ENCODE results near the gene CELF2. TPM values are rescaled to one million over a fixed set of nuclear protein-coding genes. Genes with fewer than 3 reads are reported as not detected.
"Not testable (repeated sequence)": the region's sequence is repeated elsewhere in the genome, so short reads cannot be mapped to it uniquely, and the experiment has no call there.

Gene CELF2
- polyA plus RNA-seq, 1 donor from 2014 or later, result 142 TPM

DNA sequence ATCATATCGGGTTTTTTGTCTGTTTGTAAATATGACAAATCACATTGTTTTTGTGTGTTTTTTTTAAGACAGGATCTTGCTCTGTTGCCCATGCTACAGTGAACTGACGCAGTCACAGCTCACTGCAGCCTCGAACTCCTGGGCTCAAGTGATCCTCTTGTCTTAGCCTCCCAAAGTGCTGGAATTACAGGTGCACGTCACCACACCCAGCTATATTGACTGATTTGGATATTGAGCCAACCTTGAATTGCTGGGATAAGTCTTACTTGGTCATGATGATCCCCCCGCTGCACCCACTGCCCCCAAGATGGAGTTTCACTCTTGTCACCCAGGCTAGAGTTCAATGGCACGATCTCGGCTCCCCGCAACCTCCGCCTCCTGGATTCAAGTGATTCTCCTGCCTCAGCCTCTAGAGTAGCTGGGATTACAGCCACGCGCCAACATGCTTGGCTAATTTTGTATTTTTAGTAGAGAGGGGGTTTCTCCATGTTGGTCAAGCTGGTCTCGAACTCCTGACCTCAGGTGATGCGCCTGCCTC lies 167.5 kb downstream of the CELF2 start:
- H3K9me3 Mint-ChIP-seq, H3K27me3 Mint-ChIP-seq: not testable (repeated sequence)
- H3K4me1 Mint-ChIP-seq, result peaks cover 62 to 82% (median 75%) of the 10 kb centered on the region in 3 donors
- H3K4me3 Mint-ChIP-seq, result peak overlapping the region in 3 of 4 donors; percentile 66 to 70 (median 67)
- H3K27ac Mint-ChIP-seq, result peak overlapping the region in 1 of 3 donors; percentile 93
- H3K36me3 Mint-ChIP-seq, result peaks cover 20% of the 10 kb centered on the region

DNA sequence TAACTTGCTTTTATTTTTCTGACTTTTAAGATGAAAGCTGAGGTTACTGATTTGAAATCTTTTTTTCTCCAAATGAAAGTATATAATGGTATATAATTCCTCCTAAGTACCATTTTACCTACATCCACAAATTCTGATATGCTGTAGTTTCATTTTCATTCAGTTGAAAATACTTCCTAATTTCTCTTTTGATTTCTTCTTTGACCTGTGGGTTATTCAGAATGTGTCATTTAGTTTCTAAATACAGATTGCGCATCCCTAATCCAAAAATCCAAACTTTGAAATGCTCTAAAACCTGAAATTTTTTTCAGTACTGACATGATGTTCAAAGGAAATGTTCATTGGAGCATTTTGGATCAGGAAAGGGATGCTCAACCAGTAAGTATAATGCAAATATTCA lies 168.7 kb downstream of the CELF2 start:
- peaks cover 68 to 83% (median 77%) of the 10 kb centered on the region in 3 donors for H3K4me1 Mint-ChIP-seq
- peak overlapping the region; percentile 79 to 93 (median 85) for H3K27ac Mint-ChIP-seq
- H3K9me3 Mint-ChIP-seq, result peaks cover 0 to 8% (median 6%) of the 10 kb centered on the region in 3 donors
- peaks cover 20% of the 10 kb centered on the region for H3K36me3 Mint-ChIP-seq
- no peaks in the 10 kb centered on the region for H3K27me3 Mint-ChIP-seq
- peak overlapping the region; percentile 1 to 81 (median 42) for H3K4me3 Mint-ChIP-seq

GRCh38 chr10:11189582-11190376 lies 172.1 kb downstream of the CELF2 start:
- Mint-ChIP-seq H3K36me3 (peaks cover 16% of the 10 kb centered on the region), H3K9me3 (peaks cover 0 to 8% (median 6%) of the 10 kb centered on the region in 3 donors), H3K4me3 (peak overlapping the region in 1 of 4 donors; percentile 71), H3K27me3 (no peaks in the 10 kb centered on the region), H3K4me1 (peaks cover 60 to 79% (median 61%) of the 10 kb centered on the region in 3 donors), H3K27ac (peak overlapping the region; percentile 54 to 67 (median 64))

DNA sequence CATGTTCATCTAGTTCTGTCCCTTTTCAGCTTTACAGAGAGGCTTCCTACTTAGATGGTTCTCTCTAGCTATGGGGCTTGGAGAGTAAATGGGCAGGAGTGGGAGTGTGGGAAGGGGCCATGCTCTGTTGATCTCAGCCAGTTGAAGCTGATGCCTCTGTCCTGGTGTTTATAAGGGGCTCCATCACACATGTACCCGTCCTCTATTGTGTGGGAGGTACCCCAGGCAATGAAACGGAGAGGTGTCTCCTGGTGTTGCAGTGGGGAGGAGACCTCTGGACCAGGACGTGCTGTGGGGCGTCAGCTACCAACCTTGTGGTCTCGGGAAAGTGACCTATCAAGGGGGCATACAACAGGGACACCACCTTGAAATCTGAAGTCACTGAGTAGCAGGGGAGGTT lies 173.5 kb downstream of the CELF2 start:
- Mint-ChIP-seq H3K27ac (peak overlapping the region in 2 of 3 donors; percentile 18 to 55), H3K36me3 (peaks cover 12% of the 10 kb centered on the region), H3K9me3 (no peaks in the 10 kb centered on the region), H3K4me1 (peaks cover 67 to 85% (median 68%) of the 10 kb centered on the region in 3 donors), H3K4me3 (peak overlapping the region in 3 of 4 donors; percentile 9 to 81 (median 68)), H3K27me3 (no peaks in the 10 kb centered on the region)

- no peaks in the 10 kb centered on the region for H3K27me3 Mint-ChIP-seq
- no peaks in the 10 kb centered on the region for H3K9me3 Mint-ChIP-seq
- H3K4me1 Mint-ChIP-seq, result peaks cover 64 to 85% (median 64%) of the 10 kb centered on the region in 3 donors
- H3K36me3 Mint-ChIP-seq, result peaks cover 8% of the 10 kb centered on the region
- H3K27ac Mint-ChIP-seq, result peak overlapping the region in 2 of 3 donors; percentile 55 to 78
- H3K4me3 Mint-ChIP-seq, result peak overlapping the region in 1 of 4 donors; percentile 81
These were observed 174.0 kb downstream of the CELF2 start for GRCh38 chr10:11191678-11192077.

DNA sequence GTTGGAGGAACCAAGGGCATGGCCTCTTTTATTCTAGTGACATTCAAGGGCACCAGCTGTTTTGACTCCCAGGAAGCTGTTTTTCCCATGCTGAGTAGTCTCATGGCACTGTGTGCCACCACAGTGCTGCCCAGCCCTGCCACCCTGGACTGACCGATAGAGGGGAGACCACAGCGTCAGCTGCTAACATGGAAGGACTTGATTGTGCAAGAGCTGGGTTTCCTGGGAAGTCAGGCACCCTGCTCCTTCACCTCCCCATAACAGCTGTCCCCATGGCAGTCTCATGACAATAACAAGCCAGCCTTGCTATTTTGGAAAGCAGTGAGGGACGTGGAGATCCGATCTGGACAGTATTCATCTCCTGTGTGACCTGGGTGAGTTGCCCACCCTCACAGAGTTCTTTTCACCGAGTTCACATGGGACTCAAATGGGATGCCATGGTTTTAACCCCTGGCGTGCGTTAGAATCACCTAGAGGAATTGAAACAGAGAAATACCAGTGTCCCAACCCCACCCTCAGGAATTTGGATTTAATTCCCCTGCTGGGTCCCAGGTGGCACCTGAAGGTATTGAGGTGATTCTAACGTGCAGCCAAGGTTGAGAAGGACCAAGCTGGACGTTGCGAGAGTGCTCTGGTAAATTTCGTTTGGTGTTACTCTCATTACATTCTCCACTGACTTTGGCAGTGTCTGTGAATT lies 174.8 kb downstream of the CELF2 start:
- H3K36me3 Mint-ChIP-seq, result peaks cover 10% of the 10 kb centered on the region
- peak overlapping the region in 1 of 4 donors; percentile 67 for H3K4me3 Mint-ChIP-seq
- peaks cover 62 to 85% (median 64%) of the 10 kb centered on the region in 3 donors for H3K4me1 Mint-ChIP-seq
- peak overlapping the region; percentile 60 to 85 (median 78) for H3K27ac Mint-ChIP-seq
- no peaks in the 10 kb centered on the region for H3K27me3 Mint-ChIP-seq
- H3K9me3 Mint-ChIP-seq, result no peaks in the 10 kb centered on the region

GRCh38 chr10:11193001-11193551 lies 175.4 kb downstream of the CELF2 start:
- Mint-ChIP-seq H3K4me3 (peak overlapping the region in 2 of 4 donors; percentile 44 to 67), H3K4me1 (peaks cover 63 to 87% (median 67%) of the 10 kb centered on the region in 3 donors), H3K36me3 (peaks cover 10% of the 10 kb centered on the region), H3K27ac (peak overlapping the region; percentile 28 to 85 (median 60)), H3K27me3 (no peaks in the 10 kb centered on the region), H3K9me3 (no peaks in the 10 kb centered on the region)

- Mint-ChIP-seq H3K27ac (peak overlapping the region; percentile 91 to 94 (median 94)), H3K27me3 (no peaks in the 10 kb centered on the region), H3K9me3 (no peaks in the 10 kb centered on the region), H3K4me3 (peak overlapping the region in 3 of 4 donors; percentile 56 to 69 (median 68)), H3K36me3 (peaks cover 6% of the 10 kb centered on the region), H3K4me1 (peaks cover 64 to 88% (median 68%) of the 10 kb centered on the region in 3 donors)
These were observed 177.4 kb downstream of the CELF2 start for GRCh38 chr10:11194859-11195586.

DNA sequence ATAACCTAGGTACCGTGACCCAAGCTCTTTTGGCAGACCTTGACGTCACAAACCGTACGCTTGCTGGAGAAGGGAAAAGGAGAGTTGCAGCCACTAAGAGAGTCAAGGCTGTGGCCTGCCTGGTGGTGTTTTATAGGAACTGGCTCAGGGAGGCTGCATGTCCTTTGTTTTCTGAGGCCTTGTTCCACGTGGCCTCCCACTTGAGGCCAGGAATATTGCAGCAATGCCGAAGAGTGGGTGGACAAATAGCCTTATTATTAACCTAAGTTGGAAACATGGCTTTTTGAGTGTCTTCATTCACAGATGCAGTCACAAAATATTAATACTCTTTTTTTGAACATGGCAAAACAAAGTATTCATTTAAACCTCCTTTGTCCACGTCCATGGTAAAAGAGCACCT lies 178.0 kb downstream of the CELF2 start:
- Mint-ChIP-seq H3K36me3 (peaks cover 6% of the 10 kb centered on the region), H3K4me3 (peak overlapping the region in 2 of 4 donors; percentile 56 to 68), H3K27me3 (no peaks in the 10 kb centered on the region), H3K9me3 (no peaks in the 10 kb centered on the region), H3K4me1 (peaks cover 65 to 90% (median 67%) of the 10 kb centered on the region in 3 donors), H3K27ac (peak overlapping the region; percentile 91 to 94 (median 94))

DNA sequence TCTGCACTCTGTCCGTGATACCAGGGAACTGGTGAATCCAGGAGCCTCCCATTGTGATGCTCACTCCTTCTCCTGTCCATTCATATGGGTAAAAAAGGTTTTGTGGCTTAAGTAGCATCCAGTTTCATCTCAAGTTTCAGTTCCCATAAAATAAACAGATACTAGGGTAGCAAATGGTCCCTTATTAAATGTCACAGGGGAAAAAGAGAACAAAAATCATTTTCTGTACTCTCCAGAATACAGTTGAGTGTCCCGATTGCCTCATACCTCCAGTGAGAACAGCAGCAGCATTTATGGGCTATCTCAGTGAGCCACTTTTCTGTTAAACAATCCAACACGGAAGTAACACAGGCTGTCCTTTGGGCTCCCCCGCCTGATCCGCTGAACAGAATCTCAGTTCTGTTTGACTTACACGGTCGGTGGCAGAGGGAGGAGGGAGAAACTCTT lies 179.6 kb downstream of the CELF2 start:
- Mint-ChIP-seq H3K27ac (peak overlapping the region; percentile 46 to 94 (median 89)), H3K27me3 (no peaks in the 10 kb centered on the region), H3K9me3 (peaks cover 0 to 2% (median 0%) of the 10 kb centered on the region in 3 donors), H3K4me3 (peak overlapping the region; percentile 7 to 95 (median 76)), H3K4me1 (peaks cover 57 to 89% (median 77%) of the 10 kb centered on the region in 3 donors), H3K36me3 (peaks cover 9% of the 10 kb centered on the region)

DNA sequence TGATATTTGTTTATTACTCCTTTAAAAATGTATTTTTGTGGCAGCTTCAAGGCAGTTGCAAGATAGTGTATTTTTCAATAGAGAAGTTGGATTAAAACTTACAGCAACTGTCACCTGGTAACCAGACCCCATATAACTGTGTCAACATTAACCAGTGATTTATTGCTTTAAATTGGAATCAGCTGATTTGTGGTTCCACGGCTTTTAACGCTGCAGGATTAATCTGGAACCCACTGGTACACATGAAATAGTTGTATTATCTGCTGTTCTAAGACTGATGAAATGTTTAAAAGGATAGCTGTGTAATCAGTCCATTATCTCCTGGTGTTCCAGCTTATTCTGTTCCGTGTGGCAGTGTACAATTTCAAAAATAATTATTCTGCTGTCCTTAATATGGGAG lies 180.2 kb downstream of the CELF2 start:
- Mint-ChIP-seq H3K27me3 (no peaks in the 10 kb centered on the region), H3K4me3 (peak overlapping the region in 2 of 4 donors; percentile 11 to 95), H3K9me3 (peaks cover 0 to 2% (median 0%) of the 10 kb centered on the region in 3 donors), H3K27ac (peak overlapping the region; percentile 46 to 94 (median 89)), H3K36me3 (peaks cover 9% of the 10 kb centered on the region), H3K4me1 (peaks cover 57 to 88% (median 81%) of the 10 kb centered on the region in 3 donors)

- Mint-ChIP-seq H3K27me3 (no peaks in the 10 kb centered on the region), H3K4me3 (no peak overlapping the region), H3K27ac (peak overlapping the region; percentile 9 to 84 (median 65)), H3K9me3 (peaks cover 0 to 2% (median 0%) of the 10 kb centered on the region in 3 donors), H3K4me1 (peaks cover 39 to 74% (median 73%) of the 10 kb centered on the region in 3 donors), H3K36me3 (peaks cover 6% of the 10 kb centered on the region)
These were observed 184.2 kb downstream of the CELF2 start for GRCh38 chr10:11201911-11202310.

DNA sequence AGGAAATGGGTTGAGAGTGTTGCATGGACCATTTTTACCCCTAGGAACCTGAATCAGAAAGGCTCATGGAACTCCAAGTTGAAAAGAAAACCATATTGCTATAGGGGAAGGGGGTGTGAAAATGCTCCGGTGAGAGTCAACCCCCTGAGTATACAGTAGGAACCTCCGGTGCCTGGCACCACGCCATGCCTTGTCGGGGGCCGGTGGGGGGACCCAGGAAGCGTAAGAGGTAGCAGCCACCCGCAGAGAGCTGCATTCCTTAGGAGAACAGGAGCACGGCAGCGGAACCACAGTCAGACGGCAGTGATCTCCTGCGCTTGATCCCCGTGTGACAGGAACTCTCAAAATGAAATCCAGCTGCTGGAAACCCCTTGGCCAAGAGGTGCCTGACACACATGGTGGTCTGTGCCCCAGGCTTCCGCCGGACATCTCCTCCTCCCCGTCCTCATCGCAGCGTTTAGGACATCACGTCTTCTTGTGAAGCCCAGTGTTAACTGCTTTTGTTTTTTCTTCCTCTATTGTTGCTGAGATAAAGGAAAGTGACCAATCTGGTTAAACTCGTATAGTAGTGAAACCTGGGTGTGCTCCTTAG lies 186.8 kb downstream of the CELF2 start:
- H3K4me1 Mint-ChIP-seq, result peaks cover 41 to 74% (median 74%) of the 10 kb centered on the region in 3 donors
- peak overlapping the region; percentile 8 to 60 (median 54) for H3K27ac Mint-ChIP-seq
- peak overlapping the region in 2 of 4 donors; percentile 12 to 20 for H3K4me3 Mint-ChIP-seq
- H3K36me3 Mint-ChIP-seq, result peaks cover 4% of the 10 kb centered on the region
- H3K27me3 Mint-ChIP-seq, result no peaks in the 10 kb centered on the region
- peaks cover 0 to 2% (median 0%) of the 10 kb centered on the region in 3 donors for H3K9me3 Mint-ChIP-seq

All from IgD-negative memory B cell (primary cell).